Measurements from ENCODE around the gene YBEY.

The YBEY gene

DNA sequence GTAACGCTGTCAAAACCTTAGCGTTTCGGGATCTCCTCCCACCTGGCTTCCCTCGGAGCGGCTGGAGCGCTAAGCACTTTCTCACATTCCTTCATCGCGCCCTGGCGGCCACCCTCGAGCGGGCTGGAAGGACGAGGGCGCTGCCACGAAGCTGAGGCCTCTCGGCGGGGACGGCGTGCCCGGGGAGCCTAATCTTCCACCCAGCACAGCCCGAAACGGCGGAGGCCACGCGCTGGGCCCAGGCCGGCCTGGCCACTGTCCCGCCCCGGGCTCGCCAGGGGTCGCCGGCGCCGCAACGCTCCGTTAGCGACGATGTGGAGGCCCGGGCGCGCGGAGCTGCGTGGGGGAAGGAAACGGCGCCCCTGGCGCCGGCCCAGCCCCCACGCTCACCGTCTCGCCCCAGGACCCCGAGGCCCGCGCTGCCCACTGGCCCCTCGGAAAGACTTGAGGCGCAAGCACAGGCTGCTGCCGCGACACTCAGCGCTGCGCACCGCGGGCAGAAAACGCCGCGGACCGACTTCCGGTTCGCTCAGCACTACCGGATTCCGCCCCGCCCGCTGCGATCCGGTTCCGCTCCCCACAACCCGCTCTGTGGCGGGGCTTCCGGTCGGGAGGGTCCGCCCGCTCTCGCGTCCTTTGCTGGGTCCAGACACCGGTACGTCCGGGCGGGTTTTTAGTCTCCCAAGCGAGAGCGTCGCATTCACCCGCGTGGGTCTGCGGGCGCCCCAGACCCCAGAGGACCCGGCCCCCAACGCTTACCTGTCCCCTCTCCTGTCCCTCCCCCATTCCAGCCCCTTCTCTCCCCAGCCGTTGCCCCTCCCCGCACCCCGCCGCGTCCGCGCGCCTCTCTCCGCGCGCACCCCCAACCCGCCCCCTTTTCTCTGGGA, at the start of gene YBEY:
YBEY (plus strand) TSS at position 582 of the 887 bp plus-strand sequence. CDS start 572 bp downstream, outside the sequence.
- peak within 1 kb of the TSS; percentile 61 for H3K4me3 ChIP-seq (ENCODE audit: low read depth, low read length)
- no peaks in the 10 kb centered on the region for H3K9me3 ChIP-seq (ENCODE audit: control insufficient read depth, insufficient read depth, low read depth, low read length)
- POLR2A ChIA-PET = interaction anchor here (0.6 to 2.0 kb wide), 5 partner anchors 11 to 397 kb away, joined by 3 to 9 read pairs (median 3); partner anchors contain the start of gene LSS
- peak within 1 kb of the TSS; percentile 81 for H3K27ac ChIP-seq (ENCODE audit: extremely low read depth, low read depth, low read length)
- CTCF ChIA-PET = interaction anchor here (0.7 to 1.7 kb wide), 6 partner anchors 37 to 314 kb away, joined by 3 to 7 read pairs (median 3); no protein-coding TSS in a partner anchor
- peaks cover 4% of the 10 kb centered on the region; the same call in 1 of the 2 replicates for H3K4me1 ChIP-seq (ENCODE audit: control insufficient read depth, insufficient read depth, low read length)
- peaks cover 20 to 45% of the 10 kb centered on the region in 2 experiments for H3K36me3 ChIP-seq (ENCODE audit: control insufficient read depth in 2 of 2, insufficient read depth in 1 of 2, low read length in 2 of 2)
- TF ChIP-seq, protein P1, sequence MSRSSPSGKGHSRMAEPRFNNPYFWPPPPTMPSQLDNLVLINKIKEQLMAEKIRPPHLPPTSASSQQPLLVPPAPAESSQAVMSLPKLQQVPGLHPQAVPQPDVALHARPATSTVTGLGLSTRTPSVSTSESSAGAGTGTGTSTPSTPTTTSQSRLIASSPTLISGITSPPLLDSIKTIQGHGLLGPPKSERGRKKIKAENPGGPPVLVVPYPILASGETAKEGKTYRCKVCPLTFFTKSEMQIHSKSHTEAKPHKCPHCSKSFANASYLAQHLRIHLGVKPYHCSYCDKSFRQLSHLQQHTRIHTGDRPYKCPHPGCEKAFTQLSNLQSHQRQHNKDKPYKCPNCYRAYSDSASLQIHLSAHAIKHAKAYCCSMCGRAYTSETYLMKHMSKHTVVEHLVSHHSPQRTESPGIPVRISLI (tag by site-specific recombination; IDR thresholded peaks at IDR 0.05) = no peak
- TF ChIP-seq TRIM28 (IDR thresholded peaks at IDR 0.05; ENCODE audit: borderline replicate concordance, low read length) = 0 out of 2 replicates have a peak, but pooled peaks have one; percentile 45
- TF ChIP-seq ZNF777 (tag by site-specific recombination; IDR thresholded peaks at IDR 0.05; ENCODE audit: borderline replicate concordance) = no peak
- TF ChIP-seq ZBTB26 (tag by site-specific recombination; optimal IDR thresholded peaks at IDR 0.05) = peak; percentile 96
- TF ChIP-seq ZBTB20 (tag by site-specific recombination; IDR thresholded peaks at IDR 0.05) = peak; percentile 66; the same call in 1 of the 2 replicates
- TF ChIP-seq SP2 (tag by site-specific recombination; IDR thresholded peaks at IDR 0.05) = peak; percentile 94
- peak; percentile 60; the same call in 1 of the 2 replicates for TF ChIP-seq ZBTB21 (tag by site-specific recombination; IDR thresholded peaks at IDR 0.05)
- peak; percentile 74 for TF ChIP-seq REST (tag by site-specific recombination; IDR thresholded peaks at IDR 0.05)
- peak; percentile 98 for TF ChIP-seq KLF16 (tag by site-specific recombination; IDR thresholded peaks at IDR 0.05)
- 0 out of 2 replicates have a peak, but pooled peaks have one; percentile 73 for TF ChIP-seq ZNF239 (tag by site-specific recombination; IDR thresholded peaks at IDR 0.05)
- TF ChIP-seq ZBTB44 (tag by site-specific recombination; IDR thresholded peaks at IDR 0.05) = no peak
- TF ChIP-seq ZNF664 (tag by site-specific recombination; IDR thresholded peaks at IDR 0.05) = 0 out of 2 replicates have a peak, but pooled peaks have one; percentile 14
- TF ChIP-seq ZNF621 (tag by site-specific recombination; IDR thresholded peaks at IDR 0.05) = no peak
- TF ChIP-seq ZIC2 (tag by site-specific recombination; IDR thresholded peaks at IDR 0.05) = peak; percentile 70
- 0 out of 2 replicates have a peak, but pooled peaks have one; percentile 10 for TF ChIP-seq ZNF791 (tag by site-specific recombination; IDR thresholded peaks at IDR 0.05)
- 0 out of 2 replicates have a peak, but pooled peaks have one; percentile 39 for TF ChIP-seq ZNF292 (tag by site-specific recombination; IDR thresholded peaks at IDR 0.05; ENCODE audit: borderline replicate concordance, low read depth)
- no peak for TF ChIP-seq ZNF555 (tag by site-specific recombination; conservative IDR thresholded peaks at IDR 0.05)
- TF ChIP-seq GLI4 (tag by site-specific recombination; IDR thresholded peaks at IDR 0.05) = peak; percentile 87
- peak; percentile 51; the same call in 1 of the 2 replicates for TF ChIP-seq ELK4 (IDR thresholded peaks at IDR 0.05; ENCODE audit: borderline replicate concordance, low read depth, low read length)
- TF ChIP-seq, protein P2, sequence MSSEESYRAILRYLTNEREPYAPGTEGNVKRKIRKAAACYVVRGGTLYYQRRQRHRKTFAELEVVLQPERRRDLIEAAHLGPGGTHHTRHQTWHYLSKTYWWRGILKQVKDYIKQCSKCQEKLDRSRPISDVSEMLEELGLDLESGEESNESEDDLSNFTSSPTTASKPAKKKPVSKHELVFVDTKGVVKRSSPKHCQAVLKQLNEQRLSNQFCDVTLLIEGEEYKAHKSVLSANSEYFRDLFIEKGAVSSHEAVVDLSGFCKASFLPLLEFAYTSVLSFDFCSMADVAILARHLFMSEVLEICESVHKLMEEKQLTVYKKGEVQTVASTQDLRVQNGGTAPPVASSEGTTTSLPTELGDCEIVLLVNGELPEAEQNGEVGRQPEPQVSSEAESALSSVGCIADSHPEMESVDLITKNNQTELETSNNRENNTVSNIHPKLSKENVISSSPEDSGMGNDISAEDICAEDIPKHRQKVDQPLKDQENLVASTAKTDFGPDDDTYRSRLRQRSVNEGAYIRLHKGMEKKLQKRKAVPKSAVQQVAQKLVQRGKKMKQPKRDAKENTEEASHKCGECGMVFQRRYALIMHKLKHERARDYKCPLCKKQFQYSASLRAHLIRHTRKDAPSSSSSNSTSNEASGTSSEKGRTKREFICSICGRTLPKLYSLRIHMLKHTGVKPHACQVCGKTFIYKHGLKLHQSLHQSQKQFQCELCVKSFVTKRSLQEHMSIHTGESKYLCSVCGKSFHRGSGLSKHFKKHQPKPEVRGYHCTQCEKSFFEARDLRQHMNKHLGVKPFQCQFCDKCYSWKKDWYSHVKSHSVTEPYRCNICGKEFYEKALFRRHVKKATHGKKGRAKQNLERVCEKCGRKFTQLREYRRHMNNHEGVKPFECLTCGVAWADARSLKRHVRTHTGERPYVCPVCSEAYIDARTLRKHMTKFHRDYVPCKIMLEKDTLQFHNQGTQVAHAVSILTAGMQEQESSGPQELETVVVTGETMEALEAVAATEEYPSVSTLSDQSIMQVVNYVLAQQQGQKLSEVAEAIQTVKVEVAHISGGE (tag by site-specific recombination; conservative IDR thresholded peaks at IDR 0.05; ENCODE audit: low read depth) = peak; percentile 99
- TF ChIP-seq SCRT2 (tag by site-specific recombination; IDR thresholded peaks at IDR 0.05) = no peak
- peak; percentile 70 for TF ChIP-seq ZNF341 (tag by site-specific recombination; IDR thresholded peaks at IDR 0.05; ENCODE audit: low read depth)
- peak; percentile 75; the same call in 1 of the 2 replicates for TF ChIP-seq ZNF391 (tag by site-specific recombination; IDR thresholded peaks at IDR 0.05; ENCODE audit: borderline replicate concordance, low read depth)
- peak; percentile 94 for TF ChIP-seq ZNF324 (tag by site-specific recombination; IDR thresholded peaks at IDR 0.05)
